H1 (cell line): ENCODE results near the gene PLEKHA1. TPM values are rescaled to one million over a fixed set of nuclear protein-coding genes. Genes with fewer than 3 reads are reported as not detected.

Experiments
- CTCF ChIA-PET: fragments of 300-600 bp; sonication (Branson Sonifier 250); formaldehyde crosslinking; loops from one replicate; lab custom pipeline; 2021; ENCODE audit not compliant: partially characterized antibody; lab: Charles Lee
- POLR2A ChIA-PET: fragments of 300-600 bp; sonication (Branson Sonifier 250); formaldehyde crosslinking; loops from one replicate; lab custom pipeline; 2021; ENCODE audit warnings: inconsistent platforms; ENCODE audit not compliant: partially characterized antibody; lab: Charles Lee
- DNase-seq, 2 experiments: peaks; one replicate each; pipeline versions ENCODE4 v3.0.0 to v3.0.0-alpha.2; 2010 to 2022; ENCODE audit warnings: low spot score in 2 of 2, low read depth in 1 of 2, mixed read lengths in 1 of 2
- FAIRE-seq: peaks from 2 replicates; lab custom pipeline; 2011; peaks lifted over from hg19 to GRCh38; lab: Jason Lieb, UNC
- H2AFZ ChIP-seq: 2 replicates; pipeline ENCODE4 v1.8.1; 2012; ENCODE audit warnings: low read length, inconsistent platforms
- H2AK5ac ChIP-seq: 2 replicates; pipeline ENCODE4 v1.6.1; 2013; ENCODE audit warnings: low read depth, low read length
- H2BK120ac ChIP-seq: replicated peaks from 2 replicates; pipeline ENCODE3; 2013; ENCODE audit warnings: low read depth, low read length, inconsistent platforms
- H2BK12ac ChIP-seq: 2 replicates; pipeline ENCODE4 v1.6.1; 2013; ENCODE audit warnings: low read depth, low read length
- H2BK15ac ChIP-seq: 2 replicates; pipeline ENCODE4 v1.6.1; 2013; ENCODE audit warnings: low read length
- H2BK20ac ChIP-seq: 2 replicates; pipeline ENCODE4 v1.6.1; 2013; ENCODE audit warnings: low read length
- H2BK5ac ChIP-seq: 2 replicates; pipeline ENCODE4 v1.6.1; 2013; ENCODE audit warnings: low read depth, low read length
- H3K14ac ChIP-seq: 2 replicates; pipeline ENCODE4 v1.6.1; 2013; ENCODE audit warnings: inconsistent platforms; ENCODE audit not compliant: insufficient read length
- H3K18ac ChIP-seq: 2 replicates; pipeline ENCODE4 v1.6.1; 2013; ENCODE audit warnings: low read length; ENCODE audit errors: extremely low read depth
- H3K23ac ChIP-seq: 2 replicates; pipeline ENCODE4 v1.6.1; 2013; ENCODE audit warnings: inconsistent platforms; ENCODE audit not compliant: insufficient read length
- H3K23me2 ChIP-seq: 2 replicates; pipeline ENCODE4 v1.6.1; 2013; ENCODE audit warnings: low read depth, low read length
- H3K27ac ChIP-seq: 2 replicates; pipeline ENCODE4 v1.6.1; 2011; ENCODE audit warnings: low read depth, low read length, inconsistent platforms
- H3K27me3 ChIP-seq, 4 experiments: replicated peaks in 1 of 4; 1 replicate in 1 of 4; 2 replicates in 3 of 4; pipeline versions ENCODE4 v1.6.1 to v1.8.1; 2011 to 2013; ENCODE audit warnings: low read length in 3 of 4, mild to moderate bottlenecking in 3 of 4, inconsistent platforms in 2 of 4, mixed read lengths in 2 of 4, moderate library complexity in 1 of 4; ENCODE audit not compliant: control insufficient read depth in 3 of 4, insufficient read depth in 3 of 4; ENCODE audit errors: extremely low read depth in 1 of 4
- H3K36me3 ChIP-seq, 4 experiments: 2 replicates each; pipeline versions ENCODE4 v1.6.1 to v1.8.1; 2011 to 2013; ENCODE audit warnings: mild to moderate bottlenecking in 4 of 4, low read length in 3 of 4, moderate library complexity in 2 of 4, control low read depth in 1 of 4, inconsistent platforms in 1 of 4; ENCODE audit not compliant: insufficient read depth in 4 of 4, control insufficient read depth in 2 of 4
- H3K4ac ChIP-seq: replicated peaks from 2 replicates; pipeline ENCODE3; 2013; ENCODE audit warnings: low read length, low read depth, mixed read lengths, inconsistent platforms; ENCODE audit not compliant: insufficient read length
- H3K4me1 ChIP-seq, 4 experiments: replicated peaks in 1 of 4; 1 replicate in 1 of 4; 2 replicates in 3 of 4; pipeline versions ENCODE4 v1.6.1 to v1.8.1; 2011 to 2013; ENCODE audit warnings: low read length in 3 of 4, inconsistent platforms in 2 of 4, mixed read lengths in 1 of 4; ENCODE audit not compliant: insufficient read depth in 4 of 4, control insufficient read depth in 3 of 4
- H3K4me2 ChIP-seq, 2 experiments: 2 replicates each; pipeline versions ENCODE4 v1.6.1 to v1.8.1; 2011 to 2013; ENCODE audit warnings: low read depth in 2 of 2, low read length in 2 of 2, control low read depth in 1 of 2, inconsistent platforms in 1 of 2, mild to moderate bottlenecking in 1 of 2; ENCODE audit not compliant: insufficient read depth in 1 of 2
- H3K4me3 ChIP-seq, 4 experiments: fragments of 200-600, 300-600 bp in 1 of 4; sonication (generic), shearing (Covaris generic), sonication (Bioruptor Twin) in 1 of 4; 2 replicates each; pipeline versions ENCODE4 v1.5.1 to v1.8.1; 2011 to 2016; ENCODE audit warnings: low read length in 4 of 4, low read depth in 3 of 4, control low read depth in 2 of 4, inconsistent platforms in 2 of 4, mild to moderate bottlenecking in 2 of 4, mixed read lengths in 1 of 4, moderate library complexity in 1 of 4; ENCODE audit not compliant: insufficient read depth in 2 of 4; ENCODE audit errors: extremely low read depth in 1 of 4
- H3K56ac ChIP-seq: replicated peaks from 2 replicates; pipeline ENCODE3; 2013; ENCODE audit warnings: low read depth, mild to moderate bottlenecking, mixed read lengths, low read length, inconsistent platforms; ENCODE audit not compliant: insufficient read length
- H3K79me1 ChIP-seq: 2 replicates; pipeline ENCODE4 v1.6.1; 2013; ENCODE audit warnings: low read depth, low read length, control low read depth
- H3K79me2 ChIP-seq, 2 experiments: 2 replicates each; pipeline versions ENCODE4 v1.6.1 to v1.8.1; 2012 to 2013; ENCODE audit warnings: low read length in 2 of 2, mild to moderate bottlenecking in 2 of 2, inconsistent platforms in 1 of 2; ENCODE audit not compliant: insufficient read depth in 2 of 2, control insufficient read depth in 1 of 2
- H3K9ac ChIP-seq, 4 experiments: replicated peaks in 1 of 4; 1 replicate in 1 of 4; 2 replicates in 3 of 4; pipeline versions ENCODE4 v1.6.1 to v1.8.1; 2011 to 2013; ENCODE audit warnings: low read depth in 3 of 4, low read length in 3 of 4, control low read depth in 2 of 4, mild to moderate bottlenecking in 2 of 4, moderate library complexity in 2 of 4, inconsistent platforms in 1 of 4; ENCODE audit errors: extremely low read depth in 1 of 4
- H3K9me3 ChIP-seq, 2 experiments: 2 replicates each; pipeline versions ENCODE4 v1.6.1 to v1.8.1; 2012 to 2013; ENCODE audit warnings: mild to moderate bottlenecking in 2 of 2, moderate library complexity in 2 of 2, control low read depth in 1 of 2, inconsistent platforms in 1 of 2, low read depth in 1 of 2, low read length in 1 of 2, mixed read lengths in 1 of 2; ENCODE audit not compliant: insufficient read depth in 2 of 2
- H4K20me1 ChIP-seq, 2 experiments: replicated peaks in 1 of 2; 2 replicates each; pipeline versions ENCODE3 to v1.8.1; 2011 to 2013; ENCODE audit warnings: inconsistent platforms in 2 of 2, low read length in 2 of 2, mild to moderate bottlenecking in 1 of 2; ENCODE audit not compliant: insufficient read depth in 2 of 2, control insufficient read depth in 1 of 2
- H4K5ac ChIP-seq: 2 replicates; pipeline ENCODE4 v1.6.1; 2013; ENCODE audit warnings: low read length, low read depth, mixed read lengths, inconsistent platforms; ENCODE audit not compliant: insufficient read length
- H4K8ac ChIP-seq: 2 replicates; pipeline ENCODE4 v1.8.0; 2013; ENCODE audit warnings: mild to moderate bottlenecking, moderate library complexity, low read length, inconsistent platforms; ENCODE audit not compliant: insufficient read depth; ENCODE audit errors: extremely low read depth
- H4K91ac ChIP-seq: replicated peaks from 2 replicates; pipeline ENCODE3; 2013; ENCODE audit warnings: low read length, mixed read lengths, inconsistent platforms; ENCODE audit not compliant: insufficient read length
- WGBS, 2 experiments: shearing (Covaris generic) in 1 of 2; methylation state at CpG; one replicate each; pipeline versions ENCODE4 v1.1.6 to v1.1.7; 2013 to 2015; ENCODE audit warnings: low lambda C conversion rate in 2 of 2, mixed read lengths in 2 of 2, inconsistent platforms in 1 of 2, low coverage in 1 of 2, missing lambda C conversion rate in 1 of 2; ENCODE audit not compliant: insufficient replicate concordance in 2 of 2, insufficient coverage in 1 of 2, insufficient read length in 1 of 2; ENCODE audit errors: extremely low coverage in 1 of 2, missing lambda C conversion rate in 1 of 2; 5-methylcytosine and 5-hydroxymethylcytosine counted together
- polyA plus RNA-seq, 7 experiments: library from polyadenylated mRNA; depleted of rRNA in 3 of 7; stranded (reverse) in 5 of 7; unstranded in 2 of 7; fragments of >200 nt in 5 of 7; fragments of 200-250 nt in 2 of 7; gene quantifications; 1 replicate in 5 of 7; 2 replicates in 1 of 7; 4 replicates in 1 of 7; pipeline versions ENCODE4 v1.2.1 to v1.2.3, GENCODE V29; 2011 to 2013; ENCODE audit warnings: missing spikeins in 2 of 7, mixed read lengths in 2 of 7
- total RNA-seq: library from RNA; stranded (reverse); fragmentation: NEBNext Ultra II Directional; extraction: Animal tissue kit (Norgen Biotek cat#: 25700); gene quantifications from 2 replicates; pipeline ENCODE4 v1.2.1, GENCODE V29; 2021

PLEKHA1 gene
- total and polyA plus RNA-seq, 2 of the 8 experiments (the other 6 are each of a cell fraction or from before 2014, with no cell fraction given) = 15.6 to 39.7 TPM

GRCh38 chr10:122357685-122358084 lies 16.8 kb upstream of the PLEKHA1 start:
- Histone ChIP-seq H2AK5ac (no peak overlapping the region), H3K9ac (no peak overlapping the region), H3K9me3 (no peaks in the 10 kb centered on the region; a peak in 1 of 4 replicates), H3K27ac (no peak overlapping the region), H4K5ac (no peak overlapping the region), H2BK5ac (no peak overlapping the region), H3K18ac (no peak overlapping the region), H2BK120ac (no peak overlapping the region), H3K4me1 (no peaks in the 10 kb centered on the region), H3K79me1 (no peaks in the 10 kb centered on the region), H2BK20ac (no peak overlapping the region), H2AFZ (no peak overlapping the region), H2BK12ac (no peak overlapping the region), H3K4me3 (no peak overlapping the region), H3K79me2 (no peaks in the 10 kb centered on the region), H3K36me3 (no peaks in the 10 kb centered on the region), H3K56ac (no peak overlapping the region), H3K27me3 (no peaks in the 10 kb centered on the region), H3K23me2 (no peaks in the 10 kb centered on the region; the same call in 1 of the 2 replicates), H4K8ac (no peak overlapping the region), H2BK15ac (no peak overlapping the region), H4K20me1 (no peaks in the 10 kb centered on the region), H3K14ac (no peak overlapping the region), H3K23ac (no peak overlapping the region), H3K4me2 (no peak overlapping the region), H4K91ac (no peak overlapping the region), H3K4ac (no peak overlapping the region)
- CTCF ChIA-PET = interaction anchor here (0.6 to 3.2 kb wide), 5 partner anchors 14 to 341 kb away, joined by 3 to 16 read pairs (median 4); no protein-coding TSS in a partner anchor
- WGBS, 2 experiments = 92% methylated on average over 4 of the region's 4 CpGs; no CpG with 5 or more reads in 1 of the 2 experiments
- no peak for FAIRE-seq
- POLR2A ChIA-PET = no interaction called here
- no peak for DNase-seq
